HG03060 (cell line): ENCODE results near the gene KCNMB1.

ENCODE experiments used
- ATAC-seq: cut with Tn5 transposase; IDR thresholded peaks from one replicate; pipeline ENCODE4 v1.9.1; 2021; ENCODE audit warnings: low read depth, moderate number of reproducible peaks; ENCODE audit not compliant: unreplicated experiment

Gene KCNMB1

GRCh38 chr5:170416526-170416925, 27.4 kb upstream of the KCNMB1 start:
- ATAC-seq, result no peak

GRCh38 chr5:170414786-170415185, 25.6 kb upstream of the KCNMB1 start:
- no peak for ATAC-seq

- no peak for ATAC-seq
Observed at GRCh38 chr5:170413897-170414296, 24.7 kb upstream of the KCNMB1 start.

GRCh38 chr5:170411100-170411499, 21.9 kb upstream of the KCNMB1 start:
- ATAC-seq, result no peak

GRCh38 chr5:170410401-170410800, 21.2 kb upstream of the KCNMB1 start:
- no peak for ATAC-seq

GRCh38 chr5:170408877-170409660, 19.9 kb upstream of the KCNMB1 start:
- no peak for ATAC-seq

GRCh38 chr5:170408226-170408625, 19.1 kb upstream of the KCNMB1 start:
- no peak for ATAC-seq

- no peak for ATAC-seq
Observed at GRCh38 chr5:170407062-170407461, 17.9 kb upstream of the KCNMB1 start.

GRCh38 chr5:170405817-170406216, 16.6 kb upstream of the KCNMB1 start:
- ATAC-seq, result no peak

GRCh38 chr5:170404398-170404797, 15.2 kb upstream of the KCNMB1 start:
- no peak for ATAC-seq

- no peak for ATAC-seq
Observed at GRCh38 chr5:170403675-170404074, 14.5 kb upstream of the KCNMB1 start.

- no peak for ATAC-seq
Observed at GRCh38 chr5:170402508-170402907, 13.3 kb upstream of the KCNMB1 start.

- ATAC-seq, result no peak
Observed at GRCh38 chr5:170397059-170397458, 7.9 kb upstream of the KCNMB1 start.

- ATAC-seq, result no peak
Observed at GRCh38 chr5:170393958-170394357, 4.8 kb upstream of the KCNMB1 start.

GRCh38 chr5:170393235-170393634, 4.1 kb upstream of the KCNMB1 start:
- ATAC-seq, result no peak

GRCh38 chr5:170390472-170390871, 1.3 kb upstream of the KCNMB1 start:
- no peak for ATAC-seq

GRCh38 chr5:170389550-170389892, 354 bp upstream of the KCNMB1 start:
- ATAC-seq, result no peak

- no peak for ATAC-seq
Observed at GRCh38 chr5:170387775-170388639, 1.2 kb downstream of the KCNMB1 start.

GRCh38 chr5:170386743-170387395, 2.3 kb downstream of the KCNMB1 start:
- no peak for ATAC-seq

- ATAC-seq, result no peak
Observed at GRCh38 chr5:170383227-170383626, 5.9 kb downstream of the KCNMB1 start.

- ATAC-seq, result no peak
Observed at GRCh38 chr5:170382790-170383189, 6.4 kb downstream of the KCNMB1 start.
